IMR-90 (cell line): ENCODE measurements around the gene DRC7. TPM values are rescaled to one million over a fixed set of nuclear protein-coding genes. Genes with fewer than 3 reads are reported as not detected.
A peak's percentile ranks its signal among the peaks of the same experiment; 100 is the strongest.

ENCODE experiments used
- ATAC-seq: fragments of 200-7000 bp; cut with Tn5 transposase; 2 replicates; pipeline ENCODE4 v1.9.1; 2020; ENCODE audit warnings: low read depth, mild to moderate bottlenecking, moderate library complexity
- BruUV-seq: library from RNA; stranded (reverse); fragments of 400-500 nt; replicated peaks from 2 replicates; lab custom pipeline; 2021; lab: Mats Ljungman, UMichigan
- CTCF ChIA-PET: fragments of 300-600 bp; formaldehyde crosslinking; extraction: SDS; loops from one replicate; lab custom pipeline; 2021; ENCODE audit warnings: antibody characterized with exemption; lab: Yijun Ruan, JAX
- POLR2A ChIA-PET: fragments of 300-600 bp; sonication (Branson Sonifier 250); formaldehyde crosslinking; loops from one replicate; lab custom pipeline; 2022; ENCODE audit warnings: antibody characterized with exemption; ENCODE audit not compliant: unreplicated experiment; lab: Charles Lee
- DNase-seq: peaks from one replicate; pipeline ENCODE4 v3.0.0; 2013
- H2AFZ ChIP-seq: replicated peaks from 2 replicates; pipeline ENCODE3; 2013; ENCODE audit warnings: low read length, mild to moderate bottlenecking; ENCODE audit not compliant: poor library complexity
- H2AK5ac ChIP-seq: 2 replicates; pipeline ENCODE4 v1.6.1; 2013; ENCODE audit warnings: low read depth, low read length, inconsistent platforms
- H2AK9ac ChIP-seq: replicated peaks from 2 replicates; pipeline ENCODE3; 2013; ENCODE audit warnings: mild to moderate bottlenecking, low read depth, low read length, moderate library complexity; ENCODE audit not compliant: poor library complexity
- H2BK120ac ChIP-seq: 2 replicates; pipeline ENCODE4 v1.6.1; 2013; ENCODE audit warnings: low read depth, low read length, inconsistent platforms
- H2BK15ac ChIP-seq: 3 replicates; pipeline ENCODE4 v1.6.1; 2013; ENCODE audit warnings: low read depth, low read length, inconsistent platforms
- H2BK20ac ChIP-seq: 2 replicates; pipeline ENCODE4 v1.6.1; 2013; ENCODE audit warnings: low read depth, mild to moderate bottlenecking, inconsistent platforms, low read length, moderate library complexity
- H2BK5ac ChIP-seq: 2 replicates; pipeline ENCODE4 v1.6.1; 2013; ENCODE audit warnings: mild to moderate bottlenecking, low read depth, low read length, inconsistent platforms; ENCODE audit not compliant: poor library complexity, severe bottlenecking
- H3K14ac ChIP-seq: replicated peaks from 2 replicates; pipeline ENCODE4 v1.6.1; 2013; ENCODE audit warnings: low read depth, low read length, inconsistent platforms
- H3K18ac ChIP-seq: 2 replicates; pipeline ENCODE4 v1.6.1; 2013; ENCODE audit warnings: low read depth, low read length, control low read depth
- H3K23ac ChIP-seq: 2 replicates; pipeline ENCODE4 v1.6.1; 2013; ENCODE audit warnings: low read depth, low read length, inconsistent platforms
- H3K27ac ChIP-seq: 2 replicates; pipeline ENCODE4 v1.5.1; 2013; ENCODE audit warnings: mild to moderate bottlenecking, control low read depth, low read length; ENCODE audit not compliant: insufficient read depth
- H3K27me3 ChIP-seq: 2 replicates; pipeline ENCODE4 v1.6.1; 2013; ENCODE audit warnings: low read length; ENCODE audit not compliant: control insufficient read depth, insufficient read depth
- H3K36me3 ChIP-seq: 2 replicates; pipeline ENCODE4 v1.6.1; 2013; ENCODE audit warnings: low read length, mixed read lengths; ENCODE audit not compliant: control insufficient read depth, insufficient read depth
- H3K4ac ChIP-seq: 2 replicates; pipeline ENCODE4 v1.6.1; 2013; ENCODE audit warnings: low read depth, low read length, inconsistent platforms
- H3K4me1 ChIP-seq: 2 replicates; pipeline ENCODE4 v1.6.1; 2013; ENCODE audit warnings: low read length, mixed read lengths; ENCODE audit not compliant: control insufficient read depth, insufficient read depth
- H3K4me2 ChIP-seq: 2 replicates; pipeline ENCODE4 v1.6.1; 2013; ENCODE audit warnings: low read depth, mild to moderate bottlenecking, control low read depth, low read length, moderate library complexity
- H3K4me3 ChIP-seq: 2 replicates; pipeline ENCODE4 v1.5.1; 2013; ENCODE audit warnings: low read depth, mild to moderate bottlenecking, control low read depth, low read length, moderate library complexity; ENCODE audit not compliant: insufficient read depth
- H3K56ac ChIP-seq: 2 replicates; pipeline ENCODE4 v1.6.1; 2013; ENCODE audit warnings: low read length, inconsistent platforms; ENCODE audit not compliant: insufficient read depth; ENCODE audit errors: extremely low read depth
- H3K79me1 ChIP-seq, 2 experiments: 2 replicates each; pipeline ENCODE4 v1.6.1; 2013; ENCODE audit warnings: low read length in 2 of 2, inconsistent platforms in 1 of 2, low read depth in 1 of 2
- H3K9ac ChIP-seq: 2 replicates; pipeline ENCODE4 v1.6.1; 2013; ENCODE audit warnings: low read depth, low read length, control low read depth
- H3K9me1 ChIP-seq: 2 replicates; pipeline ENCODE4 v1.6.1; 2013; ENCODE audit warnings: low read length, inconsistent platforms; ENCODE audit not compliant: insufficient read depth
- H3K9me3 ChIP-seq: 2 replicates; pipeline ENCODE4 v1.6.1; 2013; ENCODE audit warnings: low read length; ENCODE audit not compliant: control insufficient read depth, insufficient read depth
- H4K20me1 ChIP-seq: 2 replicates; pipeline ENCODE4 v1.6.1; 2013; ENCODE audit warnings: low read length, inconsistent platforms; ENCODE audit not compliant: insufficient read depth
- H4K5ac ChIP-seq: 2 replicates; pipeline ENCODE4 v1.6.1; 2013; ENCODE audit warnings: mild to moderate bottlenecking, low read depth, low read length, control low read depth
- H4K8ac ChIP-seq, 2 experiments: 2 replicates each; pipeline ENCODE4 v1.6.1; 2013; ENCODE audit warnings: low read depth in 2 of 2, low read length in 2 of 2, control low read depth in 1 of 2, inconsistent platforms in 1 of 2
- H4K91ac ChIP-seq: 2 replicates; pipeline ENCODE4 v1.6.1; 2013; ENCODE audit warnings: low read depth, low read length, inconsistent platforms; ENCODE audit not compliant: insufficient read depth
- CHD1 ChIP-seq: IDR thresholded peaks from 2 replicates; pipeline ENCODE4 v1.6.1; 2012; ENCODE audit warnings: low read depth, low read length, improper control_type of control experiment
- FOS ChIP-seq: fragments of 150-350 bp; IDR thresholded peaks from 2 replicates; pipeline ENCODE4 v1.6.1; 2016; ENCODE audit warnings: low read depth, low read length
- MXI1 ChIP-seq: IDR thresholded peaks from 2 replicates; pipeline ENCODE4 v1.6.1; 2012; ENCODE audit warnings: low read depth, mild to moderate bottlenecking, low read length, moderate library complexity, borderline replicate concordance
- RAD21 ChIP-seq: IDR thresholded peaks from 2 replicates; pipeline ENCODE4 v1.6.1; 2012; ENCODE audit warnings: low read length, improper control_type of control experiment
- USF2 ChIP-seq: fragments of 150-350 bp; IDR thresholded peaks from 2 replicates; pipeline ENCODE4 v1.6.1; 2017; ENCODE audit warnings: mild to moderate bottlenecking, antibody characterized with exemption, low read length, low read depth
- WGBS, 2 experiments: methylation state at CpG; one replicate each; pipeline versions ENCODE4 v1.1.5 to v1.1.7; 2013; ENCODE audit warnings: missing lambda C conversion rate in 2 of 2; ENCODE audit not compliant: insufficient read length in 1 of 2; ENCODE audit errors: extremely low coverage in 2 of 2; 5-methylcytosine and 5-hydroxymethylcytosine counted together
- dilution Hi-C: fragments of 300-500 bp; cut with HindIII; formaldehyde crosslinking; loops from one replicate; pipeline ENCODE4 v1.14.3; 2018; ENCODE audit warnings: low sequenced_read_pairs; ENCODE audit not compliant: unreplicated experiment
- in situ Hi-C: fragments of 300-500 bp; cut with MboI; formaldehyde crosslinking; loops from 3 replicates; pipeline ENCODE4 v1.14.3; 2019; ENCODE audit warnings: low sequenced_read_pairs, inconsistent platforms, mixed read lengths
- intact Hi-C: fragments of 100-400 bp; cut with micrococcal nuclease; formaldehyde crosslinking; loops from 2 replicates; pipeline ENCODE4 v1.10.0; 2022
- polyA plus RNA-seq, 3 experiments: library from polyadenylated mRNA; depleted of rRNA; stranded (reverse); fragments of >200 nt; gene quantifications; 2 replicates each; pipeline ENCODE4 v1.2.3, GENCODE V29; 2012; ENCODE audit warnings: low replicate concordance in 1 of 3
- total RNA-seq: library from RNA; depleted of rRNA; stranded (reverse); fragments of >200 nt; gene quantifications from 2 replicates; pipeline ENCODE4 v1.2.3, GENCODE V29; 2012

Gene DRC7
- total and polyA plus RNA-seq, 2 of the 4 experiments (the other 2 are of a cell fraction): not detected

DNA sequence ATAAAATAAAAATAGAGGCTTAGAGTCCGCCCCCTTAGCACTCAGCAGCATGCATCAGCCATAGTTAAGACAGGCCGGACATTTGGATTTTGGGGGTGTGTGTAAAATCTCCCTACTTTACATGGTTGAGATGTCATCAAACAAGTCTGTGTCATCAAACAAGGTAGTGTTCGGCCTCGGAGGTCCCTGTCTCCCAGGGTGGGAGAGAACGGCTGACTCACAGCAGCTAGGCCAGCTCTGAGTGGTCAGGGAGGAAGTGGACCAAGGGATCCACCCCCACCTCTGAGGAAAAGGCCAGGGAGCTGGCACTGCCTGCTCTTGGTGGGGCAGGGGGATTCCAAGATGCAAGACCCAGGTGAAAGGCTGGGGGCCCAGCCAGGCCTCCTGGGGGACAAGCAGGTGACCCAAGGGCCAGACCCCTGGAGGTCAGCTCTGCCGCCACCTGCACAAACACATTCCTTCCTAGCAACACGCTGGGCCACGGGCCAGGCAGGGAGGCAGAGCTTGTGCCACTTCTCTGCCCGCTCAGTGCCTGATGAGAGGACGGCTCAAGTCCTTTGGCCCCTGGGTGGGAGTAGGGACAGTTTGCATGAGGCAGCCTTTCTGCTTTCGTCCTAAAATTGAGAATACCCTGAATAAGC is 79.2 kb downstream of the DRC7 start:
- Histone ChIP-seq H2AK9ac (peak overlapping the region; percentile 5), H2BK5ac (no peak overlapping the region), H2AK5ac (no peak overlapping the region), H3K36me3 (peaks cover 43% of the 10 kb centered on the region), H3K9me1 (no peaks in the 10 kb centered on the region; the same call in 1 of the 2 replicates), H2BK20ac (no peak overlapping the region), H2BK120ac (no peak overlapping the region), H3K56ac (no peak overlapping the region), H3K14ac (no peak overlapping the region), H3K27me3 (no peaks in the 10 kb centered on the region), H4K91ac (no peak overlapping the region), H3K9me3 (no peaks in the 10 kb centered on the region), H3K4me3 (no peak overlapping the region), H3K27ac (no peak overlapping the region), H3K23ac (no peak overlapping the region), H3K4me2 (no peak overlapping the region), H4K5ac (no peak overlapping the region), H4K20me1 (peaks cover 18% of the 10 kb centered on the region), H3K79me1 (peaks cover 20 to 61% of the 10 kb centered on the region in 2 experiments), H3K4ac (no peak overlapping the region), H3K4me1 (peaks cover 6% of the 10 kb centered on the region), H4K8ac (no peak overlapping the region), H2BK15ac (no peak overlapping the region), H3K9ac (no peak overlapping the region), H3K18ac (no peak overlapping the region), H2AFZ (peak overlapping the region; percentile 3)
- TF ChIP-seq FOS (0 out of 2 replicates have a peak, but pooled peaks have one; percentile 2), USF2 (no peak), RAD21 (no peak), MXI1 (no peak), CHD1 (no peak)
- dilution Hi-C loops (no loop called here), intact Hi-C loops (no loop called here), in situ Hi-C loops (no loop called here)
- DNase-seq (peak; percentile 77), ATAC-seq (peak; percentile 92)
- ChIA-PET POLR2A (no interaction called here), CTCF (no interaction called here)
- BruUV-seq: no TSS peak
- WGBS, 2 experiments: no CpG with 5 or more reads among the region's 11 CpGs
